ENCODE data around the gene RGMA. TPM values are rescaled to one million over a fixed set of nuclear protein-coding genes. Genes with fewer than 3 reads are reported as not detected.

Gene RGMA
- total and polyA plus RNA-seq, 2 donors from 2014 or later: 4.4 to 4.7 TPM

DNA sequence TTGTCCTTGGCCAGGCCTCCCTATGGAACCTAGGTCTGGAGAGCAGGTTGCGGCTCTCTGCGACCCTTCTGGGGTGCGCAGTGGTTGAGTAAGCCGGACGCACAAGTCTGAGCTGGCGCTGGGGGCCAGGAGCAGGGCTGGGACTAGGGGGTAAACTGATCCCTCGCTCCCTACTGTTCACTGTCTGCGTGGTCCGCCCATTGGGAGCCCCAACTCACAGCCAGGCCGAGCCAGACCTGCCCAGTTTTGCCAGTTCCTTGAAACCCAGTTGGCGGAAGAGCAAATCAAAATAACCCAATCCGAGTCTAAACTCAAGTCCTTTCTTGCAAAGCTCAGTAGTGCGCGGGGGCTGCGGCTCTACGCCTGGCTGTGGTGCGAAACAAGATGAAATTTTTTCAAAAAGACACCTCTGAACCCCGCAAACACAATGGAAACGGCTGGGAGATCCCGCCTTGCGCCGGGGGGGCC lies 17.5 kb downstream of the RGMA start:
- intact Hi-C loops (cut with DNase I): no loop called here
- peaks cover 0 to 4% (median 4%) of the 10 kb centered on the region in 3 donors for H3K4me1 ChIP-seq (ENCODE audit: control insufficient read depth in 2 of 3, insufficient read depth in 2 of 3, low read depth in 1 of 3, low read length in 3 of 3)
- TF ChIP-seq, protein P1, sequence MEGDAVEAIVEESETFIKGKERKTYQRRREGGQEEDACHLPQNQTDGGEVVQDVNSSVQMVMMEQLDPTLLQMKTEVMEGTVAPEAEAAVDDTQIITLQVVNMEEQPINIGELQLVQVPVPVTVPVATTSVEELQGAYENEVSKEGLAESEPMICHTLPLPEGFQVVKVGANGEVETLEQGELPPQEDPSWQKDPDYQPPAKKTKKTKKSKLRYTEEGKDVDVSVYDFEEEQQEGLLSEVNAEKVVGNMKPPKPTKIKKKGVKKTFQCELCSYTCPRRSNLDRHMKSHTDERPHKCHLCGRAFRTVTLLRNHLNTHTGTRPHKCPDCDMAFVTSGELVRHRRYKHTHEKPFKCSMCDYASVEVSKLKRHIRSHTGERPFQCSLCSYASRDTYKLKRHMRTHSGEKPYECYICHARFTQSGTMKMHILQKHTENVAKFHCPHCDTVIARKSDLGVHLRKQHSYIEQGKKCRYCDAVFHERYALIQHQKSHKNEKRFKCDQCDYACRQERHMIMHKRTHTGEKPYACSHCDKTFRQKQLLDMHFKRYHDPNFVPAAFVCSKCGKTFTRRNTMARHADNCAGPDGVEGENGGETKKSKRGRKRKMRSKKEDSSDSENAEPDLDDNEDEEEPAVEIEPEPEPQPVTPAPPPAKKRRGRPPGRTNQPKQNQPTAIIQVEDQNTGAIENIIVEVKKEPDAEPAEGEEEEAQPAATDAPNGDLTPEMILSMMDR (IDR thresholded peaks at IDR 0.05; ENCODE audit: borderline replicate concordance, extremely low read depth, insufficient read depth): no peak
- H3K27me3 ChIP-seq (ENCODE audit: control insufficient read depth, insufficient read depth, low read length): no peaks in the 10 kb centered on the region
- peak in 4 of 5 donors; percentile 52 to 73 (median 64) for DNase-seq
- H3K36me3 ChIP-seq (ENCODE audit: control insufficient read depth in 2 of 3, insufficient read depth in 3 of 3, low read length in 3 of 3): no peaks in the 10 kb centered on the region
- H3K4me3 ChIP-seq (ENCODE audit: low read length in 3 of 3): peak overlapping the region; percentile 46 to 75 (median 68)
- no peak for FAIRE-seq
- H3K27ac ChIP-seq (ENCODE audit: low read depth in 2 of 2, low read length in 2 of 2): no peak overlapping the region
- H3K9me3 ChIP-seq (ENCODE audit: control insufficient read depth in 2 of 3, insufficient read depth in 1 of 3, low read length in 3 of 3): no peaks in the 10 kb centered on the region
- H3K9ac ChIP-seq (ENCODE audit: low read length in 3 of 3): peak overlapping the region in 2 of 3 donors; percentile 46 to 47

DNA sequence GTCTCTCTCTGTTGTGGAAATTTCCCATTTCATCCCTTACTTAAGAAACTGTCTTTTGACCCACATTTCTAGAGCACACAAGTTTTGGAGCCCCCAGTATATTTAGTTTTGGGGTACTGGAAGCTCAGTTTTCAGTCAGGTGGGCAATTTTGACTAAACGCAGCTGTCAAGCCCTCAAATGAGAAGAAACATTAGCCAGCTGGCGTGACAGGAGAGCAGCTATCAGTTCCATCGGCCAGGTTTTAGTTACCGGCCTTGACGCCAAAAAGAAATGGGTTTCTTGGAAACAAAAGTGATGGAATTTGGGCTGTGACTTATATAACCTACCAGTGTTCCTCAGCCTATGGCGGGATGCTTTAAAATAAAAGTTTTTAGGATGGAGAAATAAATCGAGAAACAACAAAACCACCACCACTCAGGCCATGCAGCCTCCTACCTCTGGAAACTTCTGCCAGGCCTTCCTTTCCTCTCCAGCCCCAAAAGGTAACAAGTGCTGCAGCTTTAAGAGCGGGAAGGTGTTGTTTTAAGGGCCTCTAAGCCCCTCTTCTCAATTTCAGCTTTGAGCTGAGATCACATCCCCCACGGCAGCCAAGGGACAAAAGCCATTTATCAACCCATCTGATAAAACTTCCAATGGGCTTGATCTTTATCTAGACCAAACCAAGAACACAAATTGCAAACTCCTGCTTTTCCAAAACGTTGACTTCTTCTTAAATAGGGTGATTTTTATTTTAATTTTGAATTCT lies 18.3 kb downstream of the RGMA start:
- TF ChIP-seq, protein P1 (IDR thresholded peaks at IDR 0.05; ENCODE audit: borderline replicate concordance, extremely low read depth, insufficient read depth): no peak
- Histone ChIP-seq H3K36me3 (ENCODE audit: control insufficient read depth in 2 of 3, insufficient read depth in 3 of 3, low read length in 3 of 3) (no peaks in the 10 kb centered on the region), H3K9ac (ENCODE audit: low read length in 3 of 3) (peak overlapping the region in 1 of 3 donors; percentile 15), H3K27me3 (ENCODE audit: control insufficient read depth, insufficient read depth, low read length) (no peaks in the 10 kb centered on the region), H3K27ac (ENCODE audit: low read depth in 2 of 2, low read length in 2 of 2) (no peak overlapping the region), H3K9me3 (ENCODE audit: control insufficient read depth in 2 of 3, insufficient read depth in 1 of 3, low read length in 3 of 3) (no peaks in the 10 kb centered on the region), H3K4me3 (ENCODE audit: low read length in 3 of 3) (peak overlapping the region in 2 of 3 donors; percentile 68 to 75), H3K4me1 (ENCODE audit: control insufficient read depth in 2 of 3, insufficient read depth in 2 of 3, low read depth in 1 of 3, low read length in 3 of 3) (peaks cover 0 to 4% (median 4%) of the 10 kb centered on the region in 3 donors)
- intact Hi-C loops (cut with DNase I): no loop called here
- FAIRE-seq: no peak
- DNase-seq: peak in 2 of 5 donors; percentile 42 to 50

DNA sequence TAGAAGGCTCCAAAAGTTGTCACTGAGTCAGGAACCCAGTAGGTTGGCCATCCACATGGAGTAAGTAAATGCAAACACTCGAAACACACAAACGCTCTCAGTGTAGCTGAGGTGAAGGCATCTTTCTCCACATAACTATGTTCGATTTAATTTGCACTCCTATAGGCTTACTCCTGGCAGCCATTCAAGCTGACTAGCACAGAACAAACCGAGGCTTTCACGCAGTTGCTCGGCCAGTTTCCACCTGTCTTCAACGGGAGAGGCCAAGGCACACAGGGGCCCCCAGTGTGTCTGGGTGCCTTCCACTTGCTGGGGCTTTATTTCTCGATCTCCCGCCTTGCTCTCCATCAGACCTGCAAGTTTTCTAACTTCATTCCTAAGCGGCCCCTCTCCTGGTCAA lies 18.9 kb downstream of the RGMA start:
- Histone ChIP-seq H3K4me1 (ENCODE audit: control insufficient read depth in 2 of 3, insufficient read depth in 2 of 3, low read depth in 1 of 3, low read length in 3 of 3) (peaks cover 0 to 4% (median 4%) of the 10 kb centered on the region in 3 donors), H3K9ac (ENCODE audit: low read length in 3 of 3) (no peak overlapping the region), H3K9me3 (ENCODE audit: control insufficient read depth in 2 of 3, insufficient read depth in 1 of 3, low read length in 3 of 3) (no peaks in the 10 kb centered on the region), H3K4me3 (ENCODE audit: low read length in 3 of 3) (no peak overlapping the region), H3K36me3 (ENCODE audit: control insufficient read depth in 2 of 3, insufficient read depth in 3 of 3, low read length in 3 of 3) (no peaks in the 10 kb centered on the region), H3K27me3 (ENCODE audit: control insufficient read depth, insufficient read depth, low read length) (no peaks in the 10 kb centered on the region), H3K27ac (ENCODE audit: low read depth in 2 of 2, low read length in 2 of 2) (no peak overlapping the region)
- DNase-seq: peak in 1 of 5 donors; percentile 44
- TF ChIP-seq, protein P1 (IDR thresholded peaks at IDR 0.05; ENCODE audit: borderline replicate concordance, extremely low read depth, insufficient read depth): no peak
- FAIRE-seq: no peak
- intact Hi-C loops (cut with DNase I): no loop called here
